SK-N-SH treated with all-trans-retinoic acid at 6 μM for 48 hours (cell line): ENCODE data around the gene ESCO1.
"Not testable (repeated sequence)": the region's sequence is repeated elsewhere in the genome, so short reads cannot be mapped to it uniquely, and the experiment has no call there.

Experiments used
- ATAC-seq: fragments of 200-7000 bp; cut with Tn5 transposase; 3 replicates; pipeline ENCODE4 v1.9.1; 2020; ENCODE audit warnings: mild to moderate bottlenecking, moderate library complexity
- ARNTL ChIP-seq: fragments of 450-650 bp; formaldehyde crosslinking; IDR thresholded peaks from 2 replicates; pipeline ENCODE4 v1.5.0; 2020; ENCODE audit warnings: low read depth, mild to moderate bottlenecking, moderate library complexity, borderline replicate concordance
- BACH2 ChIP-seq: fragments of 250-450 bp; sonication (Bioruptor Pico); IDR thresholded peaks from 2 replicates; pipeline ENCODE4 v1.9.0; 2021; ENCODE audit warnings: mild to moderate bottlenecking, borderline replicate concordance
- CSDC2 ChIP-seq: fragments of 250-450 bp; sonication (Bioruptor Pico); IDR thresholded peaks from 2 replicates; pipeline ENCODE4 v1.5.0; 2020; ENCODE audit warnings: mild to moderate bottlenecking, moderate library complexity
- ESRRG ChIP-seq: fragments of 250-450 bp; sonication (Bioruptor Pico); IDR thresholded peaks from 2 replicates; pipeline ENCODE4 v1.6.1; 2021; ENCODE audit warnings: mild to moderate bottlenecking
- GLIS3 ChIP-seq: fragments of 250-450 bp; sonication (Bioruptor Pico); IDR thresholded peaks from 2 replicates; pipeline ENCODE4 v1.5.0; 2020; ENCODE audit warnings: mild to moderate bottlenecking, moderate library complexity
- ISL1 ChIP-seq: fragments of 250-450 bp; sonication (Bioruptor Pico); IDR thresholded peaks from 2 replicates; pipeline ENCODE4 v2.1.2; 2022; ENCODE audit warnings: mild to moderate bottlenecking, moderate library complexity
- OSR1 ChIP-seq: fragments of 250-450 bp; sonication (Bioruptor Pico); IDR thresholded peaks from 2 replicates; pipeline ENCODE4 v1.8.0; 2022; ENCODE audit warnings: moderate library complexity, mild to moderate bottlenecking, inconsistent platforms
- PPARA ChIP-seq: fragments of 250-450 bp; sonication (Bioruptor Pico); IDR thresholded peaks from 2 replicates; pipeline ENCODE4 v1.5.0; 2020; ENCODE audit warnings: mild to moderate bottlenecking, borderline replicate concordance
- RARB ChIP-seq: fragments of 250-450 bp; sonication (Bioruptor Pico); IDR thresholded peaks from 2 replicates; pipeline ENCODE4 v1.8.0; 2021; ENCODE audit warnings: mild to moderate bottlenecking, moderate library complexity
- TCF4 ChIP-seq: fragments of 250-450 bp; sonication (Bioruptor Pico); IDR thresholded peaks from 2 replicates; pipeline ENCODE4 v1.8.0; 2021; ENCODE audit warnings: mild to moderate bottlenecking, moderate library complexity, borderline replicate concordance
- TOX ChIP-seq: fragments of 250-450 bp; sonication (Bioruptor Pico); IDR thresholded peaks from 2 replicates; pipeline ENCODE4 v1.8.0; 2021; ENCODE audit warnings: mild to moderate bottlenecking, moderate library complexity, borderline replicate concordance
- ZC3H10 ChIP-seq: fragments of 250-450 bp; sonication (Bioruptor Pico); IDR thresholded peaks from 2 replicates; pipeline ENCODE4 v1.5.1; 2021; ENCODE audit warnings: mild to moderate bottlenecking, moderate library complexity
- ZFP3 ChIP-seq: fragments of 250-450 bp; sonication (Bioruptor Pico); IDR thresholded peaks from 2 replicates; pipeline ENCODE4 v1.5.0; 2020; ENCODE audit warnings: mild to moderate bottlenecking, moderate library complexity
- ZFP30 ChIP-seq: fragments of 450-650 bp; formaldehyde crosslinking; IDR thresholded peaks from 2 replicates; pipeline ENCODE4 v1.5.0; 2022; ENCODE audit warnings: mild to moderate bottlenecking, moderate library complexity
- ZNF565 ChIP-seq: fragments of 450-650 bp; formaldehyde crosslinking; conservative IDR thresholded peaks from 2 replicates; pipeline ENCODE4 v1.5.0; 2020; ENCODE audit warnings: low read depth, mild to moderate bottlenecking, moderate library complexity
- ZNF70 ChIP-seq: fragments of 450-650 bp; formaldehyde crosslinking; IDR thresholded peaks from 2 replicates; pipeline ENCODE4 v1.5.0; 2020; ENCODE audit warnings: mild to moderate bottlenecking, moderate library complexity
- ZNF8 ChIP-seq: fragments of 450-650 bp; formaldehyde crosslinking; IDR thresholded peaks from 2 replicates; pipeline ENCODE4 v1.5.0; 2020; ENCODE audit warnings: mild to moderate bottlenecking, moderate library complexity
- TF ChIP-seq, protein P1 (sequence below): fragments of 250-450 bp; sonication (Bioruptor Pico); IDR thresholded peaks from 2 replicates; pipeline ENCODE4 v1.5.0; 2020; ENCODE audit warnings: mild to moderate bottlenecking, moderate library complexity
- TF ChIP-seq, protein P2 (sequence below): fragments of 250-450 bp; sonication (Bioruptor Pico); IDR thresholded peaks from 2 replicates; pipeline ENCODE4 v1.8.0; 2020; ENCODE audit warnings: mild to moderate bottlenecking, moderate library complexity, borderline replicate concordance
- TF ChIP-seq, protein P3 (sequence below): fragments of 250-450 bp; sonication (Bioruptor Pico); IDR thresholded peaks from 2 replicates; pipeline ENCODE4 v1.5.1; 2021; ENCODE audit warnings: mild to moderate bottlenecking, moderate library complexity

ESCO1 gene

DNA sequence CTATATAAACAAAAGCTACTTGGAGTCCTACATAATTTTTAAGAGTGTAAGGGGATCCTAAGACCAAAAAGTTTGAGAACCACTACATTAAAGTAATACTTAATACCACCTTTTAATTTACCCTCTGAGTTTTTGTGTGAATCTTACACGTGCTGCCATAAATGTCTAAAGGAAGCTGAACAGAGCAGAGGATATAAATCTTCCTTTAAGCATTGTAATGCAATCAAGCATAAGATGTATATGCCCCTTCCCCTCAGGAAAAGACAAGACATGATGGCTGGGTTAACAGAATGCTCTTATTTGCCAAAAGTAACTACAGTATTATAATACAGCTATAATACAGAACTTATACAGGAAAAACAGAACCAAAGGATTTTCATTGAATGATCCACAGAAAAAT, 2.9 kb downstream of the ESCO1 start:
- TF ChIP-seq TCF4 (CRISPR knock-in tag): no peak
- TF ChIP-seq ISL1 (CRISPR knock-in tag): no peak
- no peak for TF ChIP-seq PPARA (CRISPR knock-in tag)
- TF ChIP-seq GLIS3 (CRISPR knock-in tag): no peak
- TF ChIP-seq ZNF565: no peak
- no peak for TF ChIP-seq ZFP3 (CRISPR knock-in tag)
- no peak for TF ChIP-seq CSDC2 (CRISPR knock-in tag)
- TF ChIP-seq, protein P1, sequence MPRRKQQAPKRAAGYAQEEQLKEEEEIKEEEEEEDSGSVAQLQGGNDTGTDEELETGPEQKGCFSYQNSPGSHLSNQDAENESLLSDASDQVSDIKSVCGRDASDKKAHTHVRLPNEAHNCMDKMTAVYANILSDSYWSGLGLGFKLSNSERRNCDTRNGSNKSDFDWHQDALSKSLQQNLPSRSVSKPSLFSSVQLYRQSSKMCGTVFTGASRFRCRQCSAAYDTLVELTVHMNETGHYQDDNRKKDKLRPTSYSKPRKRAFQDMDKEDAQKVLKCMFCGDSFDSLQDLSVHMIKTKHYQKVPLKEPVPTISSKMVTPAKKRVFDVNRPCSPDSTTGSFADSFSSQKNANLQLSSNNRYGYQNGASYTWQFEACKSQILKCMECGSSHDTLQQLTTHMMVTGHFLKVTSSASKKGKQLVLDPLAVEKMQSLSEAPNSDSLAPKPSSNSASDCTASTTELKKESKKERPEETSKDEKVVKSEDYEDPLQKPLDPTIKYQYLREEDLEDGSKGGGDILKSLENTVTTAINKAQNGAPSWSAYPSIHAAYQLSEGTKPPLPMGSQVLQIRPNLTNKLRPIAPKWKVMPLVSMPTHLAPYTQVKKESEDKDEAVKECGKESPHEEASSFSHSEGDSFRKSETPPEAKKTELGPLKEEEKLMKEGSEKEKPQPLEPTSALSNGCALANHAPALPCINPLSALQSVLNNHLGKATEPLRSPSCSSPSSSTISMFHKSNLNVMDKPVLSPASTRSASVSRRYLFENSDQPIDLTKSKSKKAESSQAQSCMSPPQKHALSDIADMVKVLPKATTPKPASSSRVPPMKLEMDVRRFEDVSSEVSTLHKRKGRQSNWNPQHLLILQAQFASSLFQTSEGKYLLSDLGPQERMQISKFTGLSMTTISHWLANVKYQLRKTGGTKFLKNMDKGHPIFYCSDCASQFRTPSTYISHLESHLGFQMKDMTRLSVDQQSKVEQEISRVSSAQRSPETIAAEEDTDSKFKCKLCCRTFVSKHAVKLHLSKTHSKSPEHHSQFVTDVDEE (CRISPR knock-in tag): no peak
- TF ChIP-seq RARB (CRISPR knock-in tag): no peak
- TF ChIP-seq, protein P2, sequence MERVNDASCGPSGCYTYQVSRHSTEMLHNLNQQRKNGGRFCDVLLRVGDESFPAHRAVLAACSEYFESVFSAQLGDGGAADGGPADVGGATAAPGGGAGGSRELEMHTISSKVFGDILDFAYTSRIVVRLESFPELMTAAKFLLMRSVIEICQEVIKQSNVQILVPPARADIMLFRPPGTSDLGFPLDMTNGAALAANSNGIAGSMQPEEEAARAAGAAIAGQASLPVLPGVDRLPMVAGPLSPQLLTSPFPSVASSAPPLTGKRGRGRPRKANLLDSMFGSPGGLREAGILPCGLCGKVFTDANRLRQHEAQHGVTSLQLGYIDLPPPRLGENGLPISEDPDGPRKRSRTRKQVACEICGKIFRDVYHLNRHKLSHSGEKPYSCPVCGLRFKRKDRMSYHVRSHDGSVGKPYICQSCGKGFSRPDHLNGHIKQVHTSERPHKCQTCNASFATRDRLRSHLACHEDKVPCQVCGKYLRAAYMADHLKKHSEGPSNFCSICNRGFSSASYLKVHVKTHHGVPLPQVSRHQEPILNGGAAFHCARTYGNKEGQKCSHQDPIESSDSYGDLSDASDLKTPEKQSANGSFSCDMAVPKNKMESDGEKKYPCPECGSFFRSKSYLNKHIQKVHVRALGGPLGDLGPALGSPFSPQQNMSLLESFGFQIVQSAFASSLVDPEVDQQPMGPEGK (CRISPR knock-in tag): no peak
- no peak for TF ChIP-seq ZC3H10 (CRISPR knock-in tag)
- no peak for TF ChIP-seq TOX (CRISPR knock-in tag)
- no peak for TF ChIP-seq ZFP30
- no peak for TF ChIP-seq ESRRG (CRISPR knock-in tag)
- TF ChIP-seq ZNF8 (CRISPR knock-in tag): no peak
- TF ChIP-seq ARNTL (CRISPR knock-in tag): no peak
- no peak for ATAC-seq

DNA sequence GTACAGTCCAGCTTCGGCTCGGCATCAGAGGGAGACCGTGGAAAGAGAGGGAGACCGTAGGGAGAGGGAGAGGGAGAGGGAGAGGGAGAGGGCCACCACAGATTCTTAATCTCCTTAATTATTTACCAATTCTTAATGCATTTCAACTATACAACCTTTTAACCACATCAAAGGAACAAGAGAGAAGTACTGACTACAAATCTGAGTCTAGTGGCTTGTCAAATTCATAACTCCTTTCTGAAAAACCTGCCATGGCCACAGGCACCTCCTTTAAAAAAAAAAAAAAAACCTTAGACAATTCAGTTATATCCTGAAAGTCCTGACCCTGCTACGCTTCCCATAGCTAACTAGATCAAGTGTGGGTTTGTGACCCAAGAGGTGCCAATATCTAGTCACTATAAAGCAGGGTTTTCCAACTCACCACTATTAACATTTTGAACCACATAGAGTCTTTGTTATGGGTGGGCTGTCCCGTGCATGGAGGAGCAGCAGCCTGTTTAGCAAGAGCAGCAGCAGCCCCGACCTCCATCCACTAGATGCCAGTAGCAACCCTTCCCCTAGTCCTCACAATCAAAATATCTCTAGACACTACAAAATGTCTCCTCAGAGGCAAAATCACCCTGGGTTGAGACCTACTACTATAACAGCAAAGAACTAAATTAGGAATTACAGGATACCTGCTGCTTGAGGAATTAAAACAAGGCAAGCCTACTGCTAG, 6.8 kb downstream of the ESCO1 start:
- ATAC-seq: no peak
- TF ChIP-seq ZNF70 (CRISPR knock-in tag) (no peak), ZFP3 (CRISPR knock-in tag) (no peak), ISL1 (CRISPR knock-in tag) (no peak), ZFP30 (no peak), GLIS3 (CRISPR knock-in tag) (no peak), OSR1 (CRISPR knock-in tag) (no peak), BACH2 (no peak), ARNTL (CRISPR knock-in tag) (no peak), TCF4 (CRISPR knock-in tag) (no peak)
- TF ChIP-seq, protein P1 (CRISPR knock-in tag): no peak
- TF ChIP-seq, protein P3, sequence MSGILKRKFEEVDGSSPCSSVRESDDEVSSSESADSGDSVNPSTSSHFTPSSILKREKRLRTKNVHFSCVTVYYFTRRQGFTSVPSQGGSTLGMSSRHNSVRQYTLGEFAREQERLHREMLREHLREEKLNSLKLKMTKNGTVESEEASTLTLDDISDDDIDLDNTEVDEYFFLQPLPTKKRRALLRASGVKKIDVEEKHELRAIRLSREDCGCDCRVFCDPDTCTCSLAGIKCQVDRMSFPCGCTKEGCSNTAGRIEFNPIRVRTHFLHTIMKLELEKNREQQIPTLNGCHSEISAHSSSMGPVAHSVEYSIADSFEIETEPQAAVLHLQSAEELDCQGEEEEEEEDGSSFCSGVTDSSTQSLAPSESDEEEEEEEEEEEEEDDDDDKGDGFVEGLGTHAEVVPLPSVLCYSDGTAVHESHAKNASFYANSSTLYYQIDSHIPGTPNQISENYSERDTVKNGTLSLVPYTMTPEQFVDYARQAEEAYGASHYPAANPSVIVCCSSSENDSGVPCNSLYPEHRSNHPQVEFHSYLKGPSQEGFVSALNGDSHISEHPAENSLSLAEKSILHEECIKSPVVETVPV (CRISPR knock-in tag): no peak
- TF ChIP-seq, all 23 proteins: peak for 0

DNA sequence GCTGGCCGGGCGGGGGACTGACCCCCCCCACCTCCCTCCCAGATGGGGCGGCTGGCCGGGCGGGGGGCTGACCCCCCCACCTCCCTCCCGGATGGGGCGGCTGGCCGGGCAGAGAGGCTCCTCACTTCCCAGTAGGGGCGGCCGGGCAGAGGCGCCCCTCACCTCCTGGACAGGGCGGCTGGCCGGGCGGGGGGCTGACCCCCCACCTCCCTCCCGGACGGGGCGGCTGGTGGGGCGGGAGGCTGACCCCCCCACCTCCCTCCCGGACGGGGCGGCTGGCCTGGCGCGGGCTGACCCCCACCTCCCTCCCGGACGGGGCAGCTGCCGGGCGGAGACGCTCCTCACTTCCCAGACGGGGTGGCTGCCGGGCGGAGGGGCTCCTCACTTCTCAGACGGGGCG, 8.1 kb downstream of the ESCO1 start:
- not testable (repeated sequence) for ATAC-seq
